A549 (cell line): ENCODE results near the gene CPEB4. TPM values are rescaled to one million over a fixed set of nuclear protein-coding genes. Genes with fewer than 3 reads are reported as not detected.
A peak's percentile ranks its signal among the peaks of the same experiment; 100 is the strongest.

Experiments used
- ATAC-seq, 2 experiments: fragments of 200-7000 bp in 1 of 2; fragments of >200 bp in 1 of 2; cut with Nextera tagmentation in 1 of 2; cut with Tn5 transposase in 1 of 2; 3 replicates each; pipeline versions ENCODE4 v1.8.0 to v1.9.1; 2018 to 2020; ENCODE audit warnings: mild to moderate bottlenecking in 1 of 2, moderate library complexity in 1 of 2
- CTCF ChIA-PET: fragments of 300-600 bp; sonication (Branson Sonifier 250); formaldehyde crosslinking; extraction: SDS; loops from one replicate; lab custom pipeline; 2021; ENCODE audit warnings: antibody characterized with exemption, inconsistent platforms; lab: Yijun Ruan, JAX
- POLR2A ChIA-PET: fragments of 350-600 bp; formaldehyde crosslinking; extraction: SDS; loops from one replicate; lab custom pipeline; 2021; ENCODE audit warnings: antibody characterized with exemption, inconsistent platforms; lab: Yijun Ruan, JAX
- DNase-seq, 2 experiments: peaks; one replicate each; pipeline versions ENCODE4 v3.0.0 to v3.0.0-alpha.2; 2011 to 2016; ENCODE audit warnings: low read depth in 1 of 2, low spot score in 1 of 2
- FAIRE-seq: peaks from 2 replicates; lab custom pipeline; 2011; peaks lifted over from hg19 to GRCh38; lab: Jason Lieb, UNC
- H3K27ac ChIP-seq, 2 experiments: fragments of >200 bp; sonication (Bioruptor Twin); formaldehyde crosslinking; 3 replicates each; pipeline ENCODE4 v1.5.1; 2016 to 2017
- H3K4me1 ChIP-seq: fragments of >200 bp; sonication (Bioruptor Twin); formaldehyde crosslinking; 3 replicates; pipeline ENCODE4 v1.6.1; 2016
- H3K4me2 ChIP-seq: fragments of >200 bp; sonication (Bioruptor Twin); formaldehyde crosslinking; 3 replicates; pipeline ENCODE4 v1.6.1; 2016
- H3K4me3 ChIP-seq: fragments of >200 bp; sonication (Bioruptor Twin); formaldehyde crosslinking; 3 replicates; pipeline ENCODE4 v1.5.1; 2016
- H3K9me3 ChIP-seq: fragments of >200 bp; sonication (Bioruptor Twin); formaldehyde crosslinking; 3 replicates; pipeline ENCODE4 v1.6.1; 2016
- ATOH8 ChIP-seq: fragments of 250-450 bp; sonication (Bioruptor Pico); IDR thresholded peaks from 2 replicates; pipeline ENCODE4 v1.5.0; 2020; ENCODE audit warnings: low read depth, mild to moderate bottlenecking, moderate library complexity
- BCL3 ChIP-seq: fragments of >200 bp; sonication (Bioruptor Twin); formaldehyde crosslinking; IDR thresholded peaks from 3 replicates; pipeline ENCODE4 v1.6.1; 2016
- CBX2 ChIP-seq: fragments of 200-600 bp; sonication (generic); IDR thresholded peaks from 2 replicates; pipeline ENCODE4 v1.6.1; 2016; ENCODE audit warnings: low read depth, mild to moderate bottlenecking, borderline replicate concordance
- CEBPB ChIP-seq, 2 experiments: fragments of >200 bp in 1 of 2; sonication (Bioruptor Twin) in 1 of 2; formaldehyde crosslinking in 1 of 2; IDR thresholded peaks; 2 replicates each; pipeline ENCODE4 v1.6.1; 2012 to 2016
- EHF ChIP-seq: fragments of 250-450 bp; sonication (Bioruptor Pico); IDR thresholded peaks from 2 replicates; pipeline ENCODE4 v1.5.0; 2020; ENCODE audit warnings: mild to moderate bottlenecking
- ELK1 ChIP-seq: fragments of 150-350 bp; IDR thresholded peaks from 2 replicates; pipeline ENCODE4 v1.6.1; 2014; ENCODE audit warnings: low read depth, mild to moderate bottlenecking, low read length
- EP300 ChIP-seq, 2 experiments: fragments of >200 bp; sonication (Bioruptor Twin); formaldehyde crosslinking; IDR thresholded peaks; 2 replicates in 1 of 2; 3 replicates in 1 of 2; pipeline ENCODE4 v1.6.1; 2016 to 2017
- ESRRA ChIP-seq: fragments of 150-350 bp; IDR thresholded peaks from 2 replicates; pipeline ENCODE4 v1.6.1; 2014; ENCODE audit warnings: mild to moderate bottlenecking, low read length, borderline replicate concordance
- HEYL ChIP-seq: fragments of 250-450 bp; sonication (Bioruptor Pico); IDR thresholded peaks from 2 replicates; pipeline ENCODE4 v1.8.0; 2021; ENCODE audit warnings: mild to moderate bottlenecking, moderate library complexity
- HMGXB4 ChIP-seq: fragments of 250-450 bp; sonication (Bioruptor Pico); IDR thresholded peaks from 2 replicates; pipeline ENCODE4 v1.5.0; 2021; ENCODE audit warnings: mild to moderate bottlenecking, moderate library complexity, borderline replicate concordance
- HOXB13 ChIP-seq: fragments of 250-450 bp; sonication (Bioruptor Pico); IDR thresholded peaks from 2 replicates; pipeline ENCODE4 v1.5.0; 2020; ENCODE audit warnings: low read depth, mild to moderate bottlenecking, moderate library complexity
- HOXB5 ChIP-seq: fragments of 250-450 bp; sonication (Bioruptor Pico); IDR thresholded peaks from 2 replicates; pipeline ENCODE4 v1.5.0; 2020; ENCODE audit warnings: mild to moderate bottlenecking, moderate library complexity
- JUNB ChIP-seq: fragments of >200 bp; sonication (Bioruptor Twin); formaldehyde crosslinking; IDR thresholded peaks from 2 replicates; pipeline ENCODE4 v1.6.1; 2016
- KDM5A ChIP-seq: fragments of 200-600 bp; sonication (generic); IDR thresholded peaks from 2 replicates; pipeline ENCODE4 v1.6.1; 2016; ENCODE audit warnings: antibody characterized with exemption, mild to moderate bottlenecking
- NPAS2 ChIP-seq: fragments of 250-450 bp; sonication (Bioruptor Pico); IDR thresholded peaks from 2 replicates; pipeline ENCODE4 v1.8.0; 2022; ENCODE audit warnings: mild to moderate bottlenecking, moderate library complexity, borderline replicate concordance
- NR3C1 ChIP-seq: fragments of >200 bp; sonication (Bioruptor Twin); formaldehyde crosslinking; IDR thresholded peaks from 3 replicates; pipeline ENCODE4 v1.6.1; 2017
- PHF8 ChIP-seq: fragments of 200-600 bp; sonication (generic); IDR thresholded peaks from 2 replicates; pipeline ENCODE4 v1.6.1; 2016; ENCODE audit warnings: low read depth, mild to moderate bottlenecking, antibody characterized with exemption, moderate library complexity, borderline replicate concordance
- POLR2A ChIP-seq: IDR thresholded peaks from 2 replicates; pipeline ENCODE4 v1.6.1; 2012; ENCODE audit warnings: mild to moderate bottlenecking, low read length
- POLR2AphosphoS2 ChIP-seq: conservative IDR thresholded peaks from 2 replicates; pipeline ENCODE4 v1.6.1; 2012; ENCODE audit warnings: low read length, improper control_type of control experiment, inconsistent platforms
- RAD21 ChIP-seq, 2 experiments: fragments of >200 bp in 1 of 2; sonication (Bioruptor Twin) in 1 of 2; formaldehyde crosslinking in 1 of 2; IDR thresholded peaks in 1 of 2; conservative IDR thresholded peaks in 1 of 2; 2 replicates in 1 of 2; 3 replicates in 1 of 2; pipeline ENCODE4 v1.6.1; 2012 to 2018; ENCODE audit warnings: inconsistent platforms in 1 of 2
- RFX5 ChIP-seq: fragments of 450-650 bp; IDR thresholded peaks from 2 replicates; pipeline ENCODE4 v1.7.1; 2014; ENCODE audit warnings: antibody characterized with exemption, mild to moderate bottlenecking, moderate library complexity
- SREBF2 ChIP-seq: fragments of 450-650 bp; IDR thresholded peaks from 2 replicates; pipeline ENCODE4 v1.6.1; 2014; ENCODE audit warnings: mild to moderate bottlenecking, moderate library complexity
- TFCP2L1 ChIP-seq: fragments of 250-450 bp; sonication (Bioruptor Pico); IDR thresholded peaks from 2 replicates; pipeline ENCODE4 v1.5.0; 2021; ENCODE audit warnings: mild to moderate bottlenecking
- TP53 ChIP-seq: fragments of 250-450 bp; sonication (Bioruptor Pico); IDR thresholded peaks from 2 replicates; pipeline ENCODE4 v1.5.0; 2021; ENCODE audit warnings: mild to moderate bottlenecking, moderate library complexity
- USF2 ChIP-seq: fragments of 450-650 bp; IDR thresholded peaks from 2 replicates; pipeline ENCODE4 v1.6.1; 2014; ENCODE audit warnings: antibody characterized with exemption
- ZC3H11A ChIP-seq: fragments of 450-650 bp; IDR thresholded peaks from 2 replicates; pipeline ENCODE4 v1.6.1; 2014; ENCODE audit warnings: antibody characterized with exemption, mild to moderate bottlenecking
- WGBS: methylation state at CpG from one replicate; pipeline ENCODE4 v1.1.6; 2017; ENCODE audit errors: missing lambda C conversion rate; 5-methylcytosine and 5-hydroxymethylcytosine counted together
- polyA plus RNA-seq, 4 experiments: library from polyadenylated mRNA; depleted of rRNA in 3 of 4; stranded (reverse); fragments of >200 nt; fragmentation: RNase III in 1 of 4; extraction: RNeasy Plus Mini Kit Qiagen cat#74134 plus additional on column Dnase treatment in 1 of 4; gene quantifications; 2 replicates in 3 of 4; 3 replicates in 1 of 4; pipeline ENCODE4 v1.2.3, GENCODE V29; 2011 to 2017

CPEB4 gene
- polyA plus RNA-seq, 2 of the 4 experiments (the other 2 are of a cell fraction): 11.4 to 50.0 TPM

- H3K4me2 ChIP-seq: peak overlapping the region; percentile 24
- 63% methylated on average over 1 of the region's 1 CpG for WGBS
- H3K27ac ChIP-seq: no peak overlapping the region
- POLR2A ChIA-PET: no interaction called here
- FAIRE-seq: no peak
- no peak overlapping the region for H3K4me3 ChIP-seq
- CTCF ChIA-PET: interaction anchor here (1.1 kb wide), 1 partner anchor 18 kb away, joined by 3 read pairs; no protein-coding TSS in a partner anchor
- no peak for DNase-seq
- no peak for ATAC-seq
- TF ChIP-seq JUNB (no peak), ELK1 (no peak), HOXB5 (CRISPR knock-in tag) (no peak), CBX2 (no peak), ESRRA (no peak), RAD21 (conservative IDR thresholded peaks at IDR 0.05 in 1 of 2, IDR thresholded peaks at IDR 0.05 in 1 of 2) (no peak), HEYL (CRISPR knock-in tag) (no peak), TFCP2L1 (CRISPR knock-in tag) (no peak), EHF (CRISPR knock-in tag) (no peak), SREBF2 (no peak)
- H3K9me3 ChIP-seq: no peaks in the 10 kb centered on the region
- H3K4me1 ChIP-seq: peaks cover 52% of the 10 kb centered on the region
Observed at GRCh38 chr5:173907284-173907683, 19.1 kb downstream of the CPEB4 start.

GRCh38 chr5:173907686-173908371, 19.7 kb downstream of the CPEB4 start:
- CTCF ChIA-PET: interaction anchor here (1.1 to 1.2 kb wide), 2 partner anchors 17 to 18 kb away, joined by 3 to 4 read pairs; no protein-coding TSS in a partner anchor

More at GRCh38 chr5:173907686-173908371, 19.7 kb downstream of the CPEB4 start:
- peak; percentile 30 to 75; a peak in 4 of 6 replicates for ATAC-seq
- TF ChIP-seq BCL3 (no peak), EHF (CRISPR knock-in tag) (no peak), RAD21 (conservative IDR thresholded peaks at IDR 0.05 in 1 of 2, IDR thresholded peaks at IDR 0.05 in 1 of 2) (no peak), HOXB5 (CRISPR knock-in tag) (no peak), USF2 (no peak), NPAS2 (CRISPR knock-in tag) (no peak), HMGXB4 (CRISPR knock-in tag) (no peak), POLR2AphosphoS2 (no peak), TP53 (CRISPR knock-in tag) (no peak), ATOH8 (no peak), ZC3H11A (no peak), EP300 (IDR thresholded peaks at IDR 0.05) (no peak), KDM5A (no peak), RFX5 (no peak), PHF8 (no peak), CEBPB (IDR thresholded peaks at IDR 0.05) (no peak), NR3C1 (no peak), HOXB13 (no peak), POLR2A (no peak), CBX2 (no peak)
- POLR2A ChIA-PET: no interaction called here
- Histone ChIP-seq H3K27ac (no peak overlapping the region), H3K4me2 (peak overlapping the region; percentile 24), H3K4me3 (no peak overlapping the region), H3K4me1 (peaks cover 46% of the 10 kb centered on the region), H3K9me3 (no peaks in the 10 kb centered on the region)
- no peak for DNase-seq
- WGBS: 48% methylated on average over 3 of the region's 3 CpGs
- FAIRE-seq: no peak
